Breast epithelium (tissue), 3 donors: ENCODE data around the gene ASPG.

Experiments used
- POLR2A ChIP-seq: fragments of 450-650 bp; IDR thresholded peaks from one replicate; pipeline ENCODE4 v1.6.1; 2016; ENCODE audit warnings: antibody characterized with exemption, mild to moderate bottlenecking, moderate library complexity
- TF ChIP-seq, protein P1 (sequence below), 3 donors: fragments of 450-650 bp; IDR thresholded peaks; one replicate each; pipeline ENCODE4 v1.5.1; 2016 to 2017; ENCODE audit warnings: antibody characterized with exemption in 3 of 3, mild to moderate bottlenecking in 3 of 3, moderate library complexity in 3 of 3

GRCh38 chr14:104039214-104039613 lies 46.3 kb upstream of the ASPG start:
- no peak for TF ChIP-seq POLR2A
- TF ChIP-seq, protein P1, sequence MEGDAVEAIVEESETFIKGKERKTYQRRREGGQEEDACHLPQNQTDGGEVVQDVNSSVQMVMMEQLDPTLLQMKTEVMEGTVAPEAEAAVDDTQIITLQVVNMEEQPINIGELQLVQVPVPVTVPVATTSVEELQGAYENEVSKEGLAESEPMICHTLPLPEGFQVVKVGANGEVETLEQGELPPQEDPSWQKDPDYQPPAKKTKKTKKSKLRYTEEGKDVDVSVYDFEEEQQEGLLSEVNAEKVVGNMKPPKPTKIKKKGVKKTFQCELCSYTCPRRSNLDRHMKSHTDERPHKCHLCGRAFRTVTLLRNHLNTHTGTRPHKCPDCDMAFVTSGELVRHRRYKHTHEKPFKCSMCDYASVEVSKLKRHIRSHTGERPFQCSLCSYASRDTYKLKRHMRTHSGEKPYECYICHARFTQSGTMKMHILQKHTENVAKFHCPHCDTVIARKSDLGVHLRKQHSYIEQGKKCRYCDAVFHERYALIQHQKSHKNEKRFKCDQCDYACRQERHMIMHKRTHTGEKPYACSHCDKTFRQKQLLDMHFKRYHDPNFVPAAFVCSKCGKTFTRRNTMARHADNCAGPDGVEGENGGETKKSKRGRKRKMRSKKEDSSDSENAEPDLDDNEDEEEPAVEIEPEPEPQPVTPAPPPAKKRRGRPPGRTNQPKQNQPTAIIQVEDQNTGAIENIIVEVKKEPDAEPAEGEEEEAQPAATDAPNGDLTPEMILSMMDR (IDR thresholded peaks at IDR 0.05) = no peak
